ENCODE results near the gene DMPK. TPM values are rescaled to one million over a fixed set of nuclear protein-coding genes. Genes with fewer than 3 reads are reported as not detected.

Gene DMPK, protein sequence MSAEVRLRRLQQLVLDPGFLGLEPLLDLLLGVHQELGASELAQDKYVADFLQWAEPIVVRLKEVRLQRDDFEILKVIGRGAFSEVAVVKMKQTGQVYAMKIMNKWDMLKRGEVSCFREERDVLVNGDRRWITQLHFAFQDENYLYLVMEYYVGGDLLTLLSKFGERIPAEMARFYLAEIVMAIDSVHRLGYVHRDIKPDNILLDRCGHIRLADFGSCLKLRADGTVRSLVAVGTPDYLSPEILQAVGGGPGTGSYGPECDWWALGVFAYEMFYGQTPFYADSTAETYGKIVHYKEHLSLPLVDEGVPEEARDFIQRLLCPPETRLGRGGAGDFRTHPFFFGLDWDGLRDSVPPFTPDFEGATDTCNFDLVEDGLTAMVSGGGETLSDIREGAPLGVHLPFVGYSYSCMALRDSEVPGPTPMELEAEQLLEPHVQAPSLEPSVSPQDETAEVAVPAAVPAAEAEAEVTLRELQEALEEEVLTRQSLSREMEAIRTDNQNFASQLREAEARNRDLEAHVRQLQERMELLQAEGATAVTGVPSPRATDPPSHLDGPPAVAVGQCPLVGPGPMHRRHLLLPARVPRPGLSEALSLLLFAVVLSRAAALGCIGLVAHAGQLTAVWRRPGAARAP
- 1 to 10 TPM in 2 of 3 donors, under 1 TPM in 1; 0.34 to 2.7 (median 1.2) TPM for polyA plus RNA-seq

GRCh38 chr19:45782162-45782691 is at the start of gene DMPK:
Gene DMPK, minus strand, starts transcription at chr19:45782490. Its CDS starts 138 bp downstream, at chr19:45782352.
- Mint-ChIP-seq H3K27ac (no peak within 1 kb of the TSS), H3K4me1 (peaks cover 17 to 21% of the 10 kb centered on the region in 2 donors), H3K9me3 (no peaks in the 10 kb centered on the region), H3K4me3 (no peak within 1 kb of the TSS), H3K36me3 (peaks cover 0 to 16% (median 3%) of the 10 kb centered on the region in 3 donors), H3K27me3 (ENCODE audit: low read depth in 3 of 3) (peaks cover 6 to 11% (median 6%) of the 10 kb centered on the region in 3 donors)
- no peak for DNase-seq

GRCh38 chr19:45828945-45829344 is 46.7 kb upstream of the DMPK start:
- no peak for DNase-seq
- peaks cover 26 to 40% (median 30%) of the 10 kb centered on the region in 3 donors for H3K36me3 Mint-ChIP-seq

DNA sequence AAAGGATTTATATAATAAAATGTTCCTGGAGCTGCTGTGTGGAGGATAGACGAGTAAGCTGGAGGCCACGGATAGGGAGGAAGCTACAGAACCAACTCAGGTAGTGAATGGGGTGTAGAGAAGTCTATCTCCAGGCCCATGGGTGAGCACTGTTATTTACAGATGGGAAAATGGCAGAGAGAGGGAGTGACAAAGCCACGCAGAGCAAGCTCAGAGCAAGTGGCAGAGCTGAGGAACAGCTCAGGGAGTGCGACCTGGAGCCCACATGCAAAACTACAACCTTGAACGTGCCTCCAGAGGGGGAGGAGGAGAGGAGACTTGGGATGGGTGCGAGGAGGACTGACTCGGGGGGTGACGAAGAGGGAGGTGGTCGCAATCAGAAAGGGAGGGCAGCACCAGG is 46.2 kb upstream of the DMPK start:
- Mint-ChIP-seq H3K9me3 (no peaks in the 10 kb centered on the region), H3K27me3 (ENCODE audit: low read depth in 3 of 3) (peaks cover 2% of the 10 kb centered on the region in 3 donors), H3K27ac (no peak overlapping the region), H3K36me3 (peaks cover 26 to 40% (median 30%) of the 10 kb centered on the region in 3 donors), H3K4me1 (no peaks in the 10 kb centered on the region), H3K4me3 (no peak overlapping the region)
- DNase-seq: no peak

More at GRCh38 chr19:45828945-45829344, 46.7 kb upstream of the DMPK start:
- peaks cover 2% of the 10 kb centered on the region in 3 donors for H3K27me3 Mint-ChIP-seq (ENCODE audit: low read depth in 3 of 3)
- no peak overlapping the region for H3K4me3 Mint-ChIP-seq
- no peaks in the 10 kb centered on the region for H3K9me3 Mint-ChIP-seq
- H3K27ac Mint-ChIP-seq: no peak overlapping the region
- no peaks in the 10 kb centered on the region for H3K4me1 Mint-ChIP-seq

DNA sequence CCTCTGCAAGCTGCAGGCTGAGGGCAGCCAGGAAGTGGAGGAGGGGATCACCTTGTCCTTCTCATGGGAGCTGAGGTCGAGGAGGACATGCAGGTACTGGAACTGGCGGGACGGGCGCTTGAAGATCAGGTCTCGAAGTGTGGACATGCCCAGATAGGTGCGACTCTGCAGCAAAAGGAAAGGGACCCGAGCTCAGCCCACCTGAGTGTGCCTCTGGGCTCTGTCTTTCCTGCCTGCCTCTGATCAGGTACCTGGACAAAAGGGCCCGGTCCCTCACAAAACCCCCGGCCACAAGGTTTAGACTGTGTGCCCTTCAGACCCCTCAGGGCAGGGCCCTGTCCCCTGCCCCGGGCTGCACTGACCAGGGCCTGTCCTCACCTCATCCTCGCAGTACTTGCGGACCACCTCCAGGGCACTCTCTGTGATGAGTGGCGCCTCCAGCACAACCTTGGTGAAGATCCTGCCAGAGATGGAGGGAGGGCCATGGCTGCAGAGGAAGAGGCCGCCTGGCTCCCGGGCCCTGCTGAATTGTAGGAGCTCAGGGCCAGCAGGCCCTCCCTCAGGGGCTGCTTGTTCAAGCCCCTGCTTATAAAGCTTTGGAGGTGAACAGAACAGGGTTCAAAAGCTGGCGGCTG is 45.3 kb upstream of the DMPK start:
- Mint-ChIP-seq H3K4me3 (no peak overlapping the region), H3K9me3 (no peaks in the 10 kb centered on the region), H3K27ac (no peak overlapping the region), H3K36me3 (peaks cover 26 to 40% (median 30%) of the 10 kb centered on the region in 3 donors), H3K4me1 (no peaks in the 10 kb centered on the region), H3K27me3 (ENCODE audit: low read depth in 3 of 3) (peaks cover 2% of the 10 kb centered on the region in 3 donors)
- no peak for DNase-seq

- no peaks in the 10 kb centered on the region for H3K4me1 Mint-ChIP-seq
- no peak overlapping the region for H3K4me3 Mint-ChIP-seq
- no peaks in the 10 kb centered on the region for H3K9me3 Mint-ChIP-seq
- no peak overlapping the region for H3K27ac Mint-ChIP-seq
- DNase-seq: no peak
- peaks cover 26 to 36% (median 26%) of the 10 kb centered on the region in 3 donors for H3K36me3 Mint-ChIP-seq
- peaks cover 2% of the 10 kb centered on the region in 3 donors for H3K27me3 Mint-ChIP-seq (ENCODE audit: low read depth in 3 of 3)
Measured at GRCh38 chr19:45826934-45827333, 44.6 kb upstream of the DMPK start.

GRCh38 chr19:45825917-45826893 is 43.9 kb upstream of the DMPK start:
- DNase-seq: no peak
- Mint-ChIP-seq H3K27me3 (ENCODE audit: low read depth in 3 of 3) (peaks cover 0 to 2% (median 1%) of the 10 kb centered on the region in 3 donors), H3K4me1 (no peaks in the 10 kb centered on the region), H3K36me3 (peaks cover 22 to 31% (median 23%) of the 10 kb centered on the region in 3 donors), H3K9me3 (no peaks in the 10 kb centered on the region), H3K27ac (peak overlapping the region in 1 of 6 donors; percentile 53), H3K4me3 (no peak overlapping the region)

DNA sequence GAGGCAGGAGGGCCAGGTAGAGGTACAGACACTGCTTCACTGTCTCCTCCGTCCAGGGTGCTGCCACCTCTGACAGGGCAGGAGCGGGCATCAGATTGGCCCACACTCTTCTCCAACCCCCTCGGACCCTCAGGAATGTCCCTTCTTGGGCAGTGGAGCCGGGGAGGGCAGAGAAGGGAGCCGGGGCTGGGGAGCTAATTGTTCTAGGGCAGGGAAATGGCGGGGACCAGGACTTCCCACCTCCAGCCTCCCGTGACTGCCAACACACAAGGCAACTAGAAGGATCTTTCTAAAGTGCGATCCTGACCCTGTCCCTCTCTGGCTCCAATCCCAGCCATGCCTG is 42.9 kb upstream of the DMPK start:
- no peaks in the 10 kb centered on the region for H3K4me1 Mint-ChIP-seq
- no peak for DNase-seq

DNA sequence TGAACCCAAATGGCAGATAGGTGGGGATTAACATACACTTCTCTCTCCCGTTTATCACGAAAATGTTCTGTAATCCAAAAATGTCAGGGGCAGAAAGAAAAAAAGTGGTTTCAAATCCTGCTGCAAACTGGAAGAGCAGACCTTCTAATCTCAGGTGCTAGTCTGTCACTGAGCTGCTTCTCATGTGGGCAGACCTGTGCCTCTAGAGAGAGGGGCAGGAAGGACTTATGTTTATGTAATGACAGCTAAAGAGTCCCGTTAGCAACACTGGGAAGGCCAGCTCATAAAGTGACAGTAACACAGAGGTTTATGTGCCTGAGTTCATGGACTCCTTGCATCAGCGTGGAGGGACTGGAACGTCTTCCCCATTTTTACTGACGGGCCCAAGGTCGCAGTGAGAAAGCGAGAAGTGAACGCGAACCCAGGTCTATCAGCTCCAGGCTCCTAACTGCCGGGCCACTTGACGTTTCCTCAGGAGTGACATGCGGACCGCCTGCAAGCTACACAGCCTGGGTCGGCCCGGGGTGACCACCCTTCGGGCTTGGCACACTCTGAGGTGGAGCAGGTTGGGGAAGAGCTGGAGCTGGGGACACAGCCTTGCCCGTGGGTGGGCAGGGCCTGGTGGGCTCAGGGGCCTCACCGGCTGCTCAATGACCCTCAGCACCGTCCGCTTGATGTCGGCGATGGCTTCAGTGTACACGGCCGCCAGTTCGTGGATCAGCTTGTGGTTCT is 42.4 kb upstream of the DMPK start:
- no peaks in the 10 kb centered on the region for H3K4me1 Mint-ChIP-seq

More for the DNA sequence above, 42.9 kb upstream of the DMPK start:
- Mint-ChIP-seq H3K9me3 (no peaks in the 10 kb centered on the region), H3K27ac (no peak overlapping the region), H3K36me3 (peaks cover 21 to 28% (median 23%) of the 10 kb centered on the region in 3 donors), H3K27me3 (ENCODE audit: low read depth in 3 of 3) (peaks cover 0 to 2% (median 1%) of the 10 kb centered on the region in 3 donors), H3K4me3 (no peak overlapping the region)

DNA sequence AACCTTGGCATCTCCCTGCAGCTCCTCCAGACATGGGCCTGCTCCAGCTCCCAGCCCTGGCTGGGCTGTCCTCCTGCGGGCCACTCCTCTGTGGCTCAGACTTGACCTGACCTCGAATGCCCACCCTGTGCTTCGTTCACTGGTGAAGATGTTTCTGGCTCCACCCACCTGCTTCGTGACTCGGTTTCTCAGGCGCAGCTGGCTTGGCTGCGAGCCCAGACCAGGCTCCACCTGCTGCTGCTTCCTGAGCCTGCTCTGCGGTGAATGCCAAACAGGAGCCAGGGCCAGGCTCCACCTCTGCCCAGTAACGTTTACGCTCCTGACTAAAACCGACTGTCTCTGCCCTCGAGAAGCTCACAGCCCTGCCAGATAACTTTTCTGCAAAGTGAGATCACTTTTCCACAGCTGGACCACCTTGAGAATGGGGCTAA is 41.8 kb upstream of the DMPK start:
- H3K9me3 Mint-ChIP-seq: no peaks in the 10 kb centered on the region
- H3K36me3 Mint-ChIP-seq: peaks cover 13 to 21% (median 18%) of the 10 kb centered on the region in 3 donors
- no peak overlapping the region for H3K27ac Mint-ChIP-seq

More for the DNA sequence above, 42.4 kb upstream of the DMPK start:
- Mint-ChIP-seq H3K27ac (peak overlapping the region in 1 of 6 donors; percentile 35), H3K36me3 (peaks cover 17 to 27% (median 22%) of the 10 kb centered on the region in 3 donors), H3K27me3 (ENCODE audit: low read depth in 3 of 3) (peaks cover 0 to 2% (median 1%) of the 10 kb centered on the region in 3 donors), H3K9me3 (no peaks in the 10 kb centered on the region), H3K4me3 (no peak overlapping the region)
- no peak for DNase-seq

GRCh38 chr19:45823182-45823581 is 40.9 kb upstream of the DMPK start:
- peaks cover 8 to 14% (median 9%) of the 10 kb centered on the region in 3 donors for H3K36me3 Mint-ChIP-seq

More for the DNA sequence above, 41.8 kb upstream of the DMPK start:
- Mint-ChIP-seq H3K27me3 (ENCODE audit: low read depth in 3 of 3) (peaks cover 0 to 4% (median 1%) of the 10 kb centered on the region in 3 donors), H3K4me3 (no peak overlapping the region), H3K4me1 (no peaks in the 10 kb centered on the region)
- no peak for DNase-seq

GRCh38 chr19:45822716-45823115 is 40.4 kb upstream of the DMPK start:
- H3K4me3 Mint-ChIP-seq: no peak overlapping the region
- DNase-seq: no peak
- H3K27me3 Mint-ChIP-seq (ENCODE audit: low read depth in 3 of 3): peaks cover 0 to 2% (median 1%) of the 10 kb centered on the region in 3 donors
- H3K36me3 Mint-ChIP-seq: peaks cover 5 to 9% (median 6%) of the 10 kb centered on the region in 3 donors
- H3K27ac Mint-ChIP-seq: no peak overlapping the region
- no peaks in the 10 kb centered on the region for H3K9me3 Mint-ChIP-seq
- H3K4me1 Mint-ChIP-seq: no peaks in the 10 kb centered on the region

More at GRCh38 chr19:45823182-45823581, 40.9 kb upstream of the DMPK start:
- Mint-ChIP-seq H3K9me3 (no peaks in the 10 kb centered on the region), H3K27ac (no peak overlapping the region), H3K4me3 (no peak overlapping the region), H3K27me3 (ENCODE audit: low read depth in 3 of 3) (peaks cover 0 to 4% (median 1%) of the 10 kb centered on the region in 3 donors), H3K4me1 (no peaks in the 10 kb centered on the region)
- DNase-seq: no peak

DNA sequence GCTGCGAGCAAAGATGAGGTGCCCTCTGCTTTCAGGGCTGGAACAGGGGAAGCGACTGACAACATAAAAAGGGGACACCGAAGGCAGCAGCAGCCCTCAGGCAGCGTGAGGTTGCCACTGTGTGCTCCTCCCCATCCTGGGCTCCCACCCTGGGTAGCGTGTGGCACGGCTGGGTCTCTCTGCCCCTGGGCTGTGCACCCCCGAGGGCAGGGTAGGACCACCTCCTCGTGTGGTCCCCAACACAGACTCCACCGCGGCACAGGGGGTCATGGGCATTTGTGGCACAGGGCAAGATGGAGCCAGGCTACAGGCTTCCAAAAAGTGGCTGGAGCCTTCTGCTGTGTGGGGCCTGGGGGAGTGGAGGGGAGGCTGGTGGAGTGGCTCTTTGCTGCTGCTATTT is 39.3 kb upstream of the DMPK start:
- Mint-ChIP-seq H3K27me3 (ENCODE audit: low read depth in 3 of 3) (peaks cover 4 to 8% (median 8%) of the 10 kb centered on the region in 3 donors), H3K36me3 (peaks cover 5 to 9% (median 6%) of the 10 kb centered on the region in 3 donors), H3K27ac (no peak overlapping the region)

More for the DNA sequence above, 39.3 kb upstream of the DMPK start:
- DNase-seq: no peak
- Mint-ChIP-seq H3K9me3 (no peaks in the 10 kb centered on the region), H3K4me1 (peaks cover 4 to 6% of the 10 kb centered on the region in 2 donors), H3K4me3 (no peak overlapping the region)

Data from immature natural killer cell (primary cell).